ENCODE results near the gene PRDM16.

- TF ChIP-seq POLR2A (IDR thresholded peaks at IDR 0.05; ENCODE audit: borderline replicate concordance, extremely low read depth, insufficient read depth, insufficient read length) = no peak
- TF ChIP-seq CTCF (IDR thresholded peaks at IDR 0.05 in 2 of 3, conservative IDR thresholded peaks at IDR 0.05 in 1 of 3; ENCODE audit: borderline replicate concordance in 1 of 3, insufficient read depth in 1 of 3, low read depth in 2 of 3, low read length in 2 of 3) = no peak
- TF ChIP-seq POLR2AphosphoS5 (IDR thresholded peaks at IDR 0.05; ENCODE audit: low read depth, low read length) = no peak
- no peak for TF ChIP-seq CEBPB (IDR thresholded peaks at IDR 0.05; ENCODE audit: low read depth)
- TF ChIP-seq SP1 (IDR thresholded peaks at IDR 0.05; ENCODE audit: low read depth) = no peak
- no peak for TF ChIP-seq FOSL1 (IDR thresholded peaks at IDR 0.05; ENCODE audit: low read depth)
- TF ChIP-seq TCF7L2 (IDR thresholded peaks at IDR 0.05; ENCODE audit: borderline replicate concordance, extremely low read depth, insufficient read depth, insufficient read length) = no peak
- TF ChIP-seq YY1 (IDR thresholded peaks at IDR 0.05; ENCODE audit: extremely low read depth, insufficient replicate concordance, low read depth, low read length) = no peak
- TF ChIP-seq REST (IDR thresholded peaks at IDR 0.05; ENCODE audit: low read depth) = no peak
These were observed 278.4 kb downstream of the PRDM16 start for GRCh38 chr1:3347257-3348020.
